GM12801 (cell line): ENCODE measurements around the gene RASSF6.

Source experiments
- TF ChIP-seq, protein P1 (sequence below): IDR thresholded peaks from one replicate; pipeline ENCODE4 v1.5.1; 2011; ENCODE audit warnings: control low read depth; ENCODE audit not compliant: insufficient read length; ENCODE audit errors: extremely low read depth

RASSF6 gene

GRCh38 chr4:73586040-73586439 is 34.2 kb downstream of the RASSF6 start:
- TF ChIP-seq, protein P1, sequence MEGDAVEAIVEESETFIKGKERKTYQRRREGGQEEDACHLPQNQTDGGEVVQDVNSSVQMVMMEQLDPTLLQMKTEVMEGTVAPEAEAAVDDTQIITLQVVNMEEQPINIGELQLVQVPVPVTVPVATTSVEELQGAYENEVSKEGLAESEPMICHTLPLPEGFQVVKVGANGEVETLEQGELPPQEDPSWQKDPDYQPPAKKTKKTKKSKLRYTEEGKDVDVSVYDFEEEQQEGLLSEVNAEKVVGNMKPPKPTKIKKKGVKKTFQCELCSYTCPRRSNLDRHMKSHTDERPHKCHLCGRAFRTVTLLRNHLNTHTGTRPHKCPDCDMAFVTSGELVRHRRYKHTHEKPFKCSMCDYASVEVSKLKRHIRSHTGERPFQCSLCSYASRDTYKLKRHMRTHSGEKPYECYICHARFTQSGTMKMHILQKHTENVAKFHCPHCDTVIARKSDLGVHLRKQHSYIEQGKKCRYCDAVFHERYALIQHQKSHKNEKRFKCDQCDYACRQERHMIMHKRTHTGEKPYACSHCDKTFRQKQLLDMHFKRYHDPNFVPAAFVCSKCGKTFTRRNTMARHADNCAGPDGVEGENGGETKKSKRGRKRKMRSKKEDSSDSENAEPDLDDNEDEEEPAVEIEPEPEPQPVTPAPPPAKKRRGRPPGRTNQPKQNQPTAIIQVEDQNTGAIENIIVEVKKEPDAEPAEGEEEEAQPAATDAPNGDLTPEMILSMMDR, result no peak

DNA sequence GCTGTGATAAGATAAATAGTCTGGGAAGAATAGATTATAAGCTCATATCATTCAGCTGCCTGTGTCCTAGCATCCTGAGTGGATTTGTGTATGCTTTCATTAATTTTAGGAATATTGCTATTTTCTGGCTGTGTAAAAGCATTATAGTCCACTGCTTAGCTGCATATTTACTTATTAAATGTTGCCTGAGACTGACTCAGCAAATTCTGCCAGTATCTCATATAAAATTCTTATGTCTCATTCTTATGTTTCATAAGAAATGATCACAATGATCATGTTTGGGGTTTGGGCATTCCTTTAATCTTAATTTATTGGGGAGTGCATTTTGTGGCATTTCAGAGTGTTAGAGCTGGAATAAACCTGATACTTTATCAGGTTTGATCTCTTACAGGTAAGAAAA is 34.9 kb downstream of the RASSF6 start:
- TF ChIP-seq, protein P1, result no peak

DNA sequence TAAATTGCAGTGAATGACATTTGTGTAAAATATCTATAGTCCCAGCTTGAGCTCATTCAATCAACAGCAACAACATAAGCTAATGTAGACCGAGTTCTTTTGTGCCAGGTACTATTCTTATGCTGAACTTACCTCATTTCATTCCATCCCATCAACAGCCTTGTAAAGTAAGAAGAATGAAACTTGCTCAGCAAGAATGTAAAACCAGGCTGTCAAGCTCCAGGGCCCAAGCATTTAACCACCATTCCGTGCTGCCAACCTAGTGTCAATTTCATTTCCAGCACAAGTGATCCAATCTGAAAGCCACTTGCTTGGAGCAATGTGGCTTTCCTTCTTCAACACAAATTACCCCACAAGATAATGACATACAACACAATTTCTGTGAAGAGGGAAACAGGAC is 36.6 kb downstream of the RASSF6 start:
- TF ChIP-seq, protein P1, result no peak

GRCh38 chr4:73577371-73577770 is 42.9 kb downstream of the RASSF6 start:
- TF ChIP-seq, protein P1, result no peak

DNA sequence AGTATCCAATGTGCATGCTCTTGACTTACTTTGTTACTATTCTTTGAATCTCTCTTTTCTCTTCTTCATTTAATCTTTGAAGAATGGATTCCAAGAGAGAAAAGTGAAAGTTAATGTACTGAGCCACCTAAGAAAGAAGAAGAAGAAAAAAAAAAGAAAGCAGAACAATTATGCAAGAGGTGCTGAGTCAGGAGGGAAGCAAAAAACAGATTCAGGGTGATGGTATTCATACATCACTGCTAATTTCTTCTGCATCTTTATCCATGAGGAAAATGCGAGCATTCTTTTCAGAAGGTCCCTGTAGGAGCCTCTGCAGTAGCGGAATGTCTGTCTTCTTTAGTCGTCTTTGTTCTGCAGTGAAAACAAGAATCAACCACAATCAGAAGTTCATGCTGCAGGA is 43.9 kb downstream of the RASSF6 start:
- TF ChIP-seq, protein P1, result no peak

- TF ChIP-seq, protein P1, result no peak
Measured at GRCh38 chr4:73575660-73576059, 44.6 kb downstream of the RASSF6 start.

- TF ChIP-seq, protein P1, result peak; percentile 79
Measured at GRCh38 chr4:73573794-73574528, 46.3 kb downstream of the RASSF6 start.

DNA sequence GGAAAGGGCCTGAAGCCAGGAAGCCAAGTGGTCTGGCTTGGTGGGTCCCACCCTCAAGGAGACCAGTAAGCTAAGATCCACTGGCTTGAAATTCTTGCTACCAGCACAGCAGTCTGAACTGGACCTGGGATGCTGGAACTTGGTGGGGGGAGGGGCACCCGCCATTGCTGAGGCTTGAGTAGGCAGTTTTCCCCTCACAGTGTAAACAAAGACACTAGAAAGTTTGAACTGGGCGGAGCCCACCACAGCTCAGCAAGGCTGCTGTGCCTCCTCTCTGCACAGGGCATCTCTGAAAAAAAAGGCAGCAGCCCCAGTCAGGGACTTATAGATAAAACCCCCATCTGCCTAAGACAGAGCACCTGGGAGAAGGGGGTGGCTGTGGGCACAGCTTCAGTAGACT is 75.6 kb downstream of the RASSF6 start:
- TF ChIP-seq, protein P1, result no peak
